Measurements from ENCODE around the gene HNF4A. TPM values are rescaled to one million over a fixed set of nuclear protein-coding genes. Genes with fewer than 3 reads are reported as not detected.

The HNF4A gene
- total RNA-seq, 1 donor: not detected

DNA sequence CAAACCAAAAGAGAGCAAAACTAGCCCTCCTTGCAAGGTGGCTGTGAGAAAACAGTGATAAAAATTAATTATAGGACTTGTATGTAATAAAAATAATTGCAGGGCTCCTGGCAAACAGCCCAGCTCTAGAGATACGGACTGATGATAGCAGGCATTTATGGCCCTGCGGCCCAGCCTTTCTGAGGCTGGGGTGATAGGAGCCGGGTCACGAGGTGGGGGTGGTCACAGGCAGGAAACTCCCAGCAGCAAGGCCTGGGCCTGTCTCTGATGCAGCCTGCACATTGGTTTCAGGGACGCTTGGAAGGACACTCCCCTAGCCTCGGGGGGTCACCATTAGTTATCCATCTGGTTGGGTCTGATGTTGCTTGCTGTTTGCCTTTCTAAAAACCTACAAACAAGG is 101.5 kb downstream of the HNF4A start:
- H3K79me2 ChIP-seq (ENCODE audit: insufficient read depth, low read length): no peaks in the 10 kb centered on the region
- H3K9me3 ChIP-seq (ENCODE audit: low read depth, low read length): no peaks in the 10 kb centered on the region
- H3K27me3 ChIP-seq (ENCODE audit: insufficient read depth, low read length): peaks cover 3% of the 10 kb centered on the region
- no peaks in the 10 kb centered on the region for H3K4me1 ChIP-seq (ENCODE audit: insufficient read depth, low read length)
- H3K4me2 ChIP-seq (ENCODE audit: insufficient read depth, low read length): no peak overlapping the region
- DNase-seq (ENCODE audit: insufficient read length, low spot score, missing footprints): no peak
- no peak overlapping the region for H3K4me3 ChIP-seq (ENCODE audit: insufficient read depth, low read length)
- H2AFZ ChIP-seq (ENCODE audit: low read length): no peak overlapping the region
- no peaks in the 10 kb centered on the region for H4K20me1 ChIP-seq (ENCODE audit: insufficient read depth, low read length)
- H3K36me3 ChIP-seq (ENCODE audit: insufficient read depth, low read length): no peaks in the 10 kb centered on the region
- TF ChIP-seq, protein P1, sequence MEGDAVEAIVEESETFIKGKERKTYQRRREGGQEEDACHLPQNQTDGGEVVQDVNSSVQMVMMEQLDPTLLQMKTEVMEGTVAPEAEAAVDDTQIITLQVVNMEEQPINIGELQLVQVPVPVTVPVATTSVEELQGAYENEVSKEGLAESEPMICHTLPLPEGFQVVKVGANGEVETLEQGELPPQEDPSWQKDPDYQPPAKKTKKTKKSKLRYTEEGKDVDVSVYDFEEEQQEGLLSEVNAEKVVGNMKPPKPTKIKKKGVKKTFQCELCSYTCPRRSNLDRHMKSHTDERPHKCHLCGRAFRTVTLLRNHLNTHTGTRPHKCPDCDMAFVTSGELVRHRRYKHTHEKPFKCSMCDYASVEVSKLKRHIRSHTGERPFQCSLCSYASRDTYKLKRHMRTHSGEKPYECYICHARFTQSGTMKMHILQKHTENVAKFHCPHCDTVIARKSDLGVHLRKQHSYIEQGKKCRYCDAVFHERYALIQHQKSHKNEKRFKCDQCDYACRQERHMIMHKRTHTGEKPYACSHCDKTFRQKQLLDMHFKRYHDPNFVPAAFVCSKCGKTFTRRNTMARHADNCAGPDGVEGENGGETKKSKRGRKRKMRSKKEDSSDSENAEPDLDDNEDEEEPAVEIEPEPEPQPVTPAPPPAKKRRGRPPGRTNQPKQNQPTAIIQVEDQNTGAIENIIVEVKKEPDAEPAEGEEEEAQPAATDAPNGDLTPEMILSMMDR (IDR thresholded peaks at IDR 0.05; ENCODE audit: extremely low read depth, low read depth, low read length): no peak
- H3K27ac ChIP-seq (ENCODE audit: low read depth, low read length): no peak overlapping the region

DNA sequence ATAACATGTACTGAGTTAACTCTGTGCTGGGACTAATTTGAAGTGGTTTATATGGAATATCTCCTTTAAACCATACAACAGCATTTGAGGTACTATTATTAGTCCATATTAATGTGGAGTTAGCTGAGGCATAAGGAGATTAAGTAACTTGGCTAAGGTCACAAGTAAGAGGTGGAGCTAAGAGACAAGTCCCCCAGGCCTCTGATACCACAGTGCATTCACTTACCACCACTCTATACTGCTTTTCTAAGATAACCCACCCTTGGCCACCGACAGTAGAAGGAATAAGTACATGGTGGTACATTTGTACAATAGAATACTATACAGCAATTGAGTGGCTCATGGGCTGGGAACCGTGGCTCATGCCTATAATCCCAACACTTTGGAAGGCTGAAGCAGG is 103.8 kb downstream of the HNF4A start:
- Histone ChIP-seq H3K27ac (ENCODE audit: low read depth, low read length) (no peak overlapping the region), H3K27me3 (ENCODE audit: insufficient read depth, low read length) (no peaks in the 10 kb centered on the region), H3K4me1 (ENCODE audit: insufficient read depth, low read length) (no peaks in the 10 kb centered on the region), H2AFZ (ENCODE audit: low read length) (no peak overlapping the region), H3K4me2 (ENCODE audit: insufficient read depth, low read length) (no peak overlapping the region), H3K9me3 (ENCODE audit: low read depth, low read length) (no peaks in the 10 kb centered on the region), H3K4me3 (ENCODE audit: insufficient read depth, low read length) (no peak overlapping the region), H4K20me1 (ENCODE audit: insufficient read depth, low read length) (no peaks in the 10 kb centered on the region), H3K36me3 (ENCODE audit: insufficient read depth, low read length) (no peaks in the 10 kb centered on the region), H3K79me2 (ENCODE audit: insufficient read depth, low read length) (no peaks in the 10 kb centered on the region)
- TF ChIP-seq, protein P1 (IDR thresholded peaks at IDR 0.05; ENCODE audit: extremely low read depth, low read depth, low read length): no peak
- DNase-seq (ENCODE audit: insufficient read length, low spot score, missing footprints): no peak

DNA sequence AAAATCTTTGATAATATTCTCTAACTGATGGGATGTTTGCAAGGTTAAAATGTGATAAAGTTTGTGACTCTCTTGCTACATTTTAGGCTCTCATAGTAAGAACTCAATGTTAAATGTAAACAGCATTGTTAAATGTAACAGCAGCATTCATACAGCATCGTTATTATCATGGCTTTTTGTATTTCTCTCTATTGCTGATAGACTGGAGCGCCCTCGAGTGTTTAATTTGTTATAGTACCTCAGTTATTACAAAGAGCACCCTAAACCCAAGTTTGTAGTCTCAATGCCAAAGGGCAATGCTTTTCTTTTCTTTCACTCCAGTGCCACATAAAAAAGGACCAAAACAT is 105.3 kb downstream of the HNF4A start:
- no peak overlapping the region for H3K4me2 ChIP-seq (ENCODE audit: insufficient read depth, low read length)
- TF ChIP-seq, protein P1 (IDR thresholded peaks at IDR 0.05; ENCODE audit: extremely low read depth, low read depth, low read length): peak; percentile 65
- H3K4me3 ChIP-seq (ENCODE audit: insufficient read depth, low read length): no peak overlapping the region
- no peak for DNase-seq (ENCODE audit: insufficient read length, low spot score, missing footprints)
- H3K79me2 ChIP-seq (ENCODE audit: insufficient read depth, low read length): no peaks in the 10 kb centered on the region
- no peak overlapping the region for H2AFZ ChIP-seq (ENCODE audit: low read length)
- H3K9me3 ChIP-seq (ENCODE audit: low read depth, low read length): no peaks in the 10 kb centered on the region
- H3K36me3 ChIP-seq (ENCODE audit: insufficient read depth, low read length): no peaks in the 10 kb centered on the region
- H3K27me3 ChIP-seq (ENCODE audit: insufficient read depth, low read length): no peaks in the 10 kb centered on the region
- no peaks in the 10 kb centered on the region for H4K20me1 ChIP-seq (ENCODE audit: insufficient read depth, low read length)
- no peak overlapping the region for H3K27ac ChIP-seq (ENCODE audit: low read depth, low read length)
- no peaks in the 10 kb centered on the region for H3K4me1 ChIP-seq (ENCODE audit: insufficient read depth, low read length)

DNA sequence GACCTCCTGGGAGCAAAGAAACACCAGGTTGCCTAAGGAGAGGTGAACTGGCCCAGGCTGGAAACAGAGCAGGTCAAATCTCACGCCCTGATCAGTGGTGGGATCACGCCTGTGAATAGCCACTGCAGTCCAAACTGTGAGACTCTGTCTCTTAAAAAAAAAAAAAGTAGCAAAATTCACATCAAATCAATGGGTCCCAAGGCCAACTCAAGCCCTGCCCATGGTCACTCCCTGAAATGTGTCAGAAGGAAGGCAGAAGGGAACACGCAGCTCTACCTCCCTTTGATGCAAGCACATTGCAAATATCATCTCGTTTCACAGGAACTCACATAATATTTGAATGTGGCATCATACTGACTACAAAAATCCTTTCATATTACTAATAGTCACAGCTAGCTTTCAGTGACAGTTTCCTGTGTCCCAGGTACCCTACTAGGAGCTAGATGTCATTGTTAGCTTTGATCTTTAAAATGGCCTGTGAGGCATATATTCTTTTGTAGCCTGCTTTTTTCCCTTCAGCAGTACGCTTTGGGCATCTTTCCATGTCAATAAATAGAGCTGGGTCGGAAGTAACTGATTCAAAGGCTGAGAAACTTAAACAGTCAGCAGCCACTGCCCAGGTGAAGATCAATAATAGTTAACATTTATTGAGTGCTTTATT is 105.8 kb downstream of the HNF4A start:
- no peak overlapping the region for H3K4me2 ChIP-seq (ENCODE audit: insufficient read depth, low read length)
- no peak overlapping the region for H3K4me3 ChIP-seq (ENCODE audit: insufficient read depth, low read length)
- no peaks in the 10 kb centered on the region for H3K4me1 ChIP-seq (ENCODE audit: insufficient read depth, low read length)
- no peaks in the 10 kb centered on the region for H3K36me3 ChIP-seq (ENCODE audit: insufficient read depth, low read length)
- H3K27ac ChIP-seq (ENCODE audit: low read depth, low read length): no peak overlapping the region
- H3K9me3 ChIP-seq (ENCODE audit: low read depth, low read length): no peaks in the 10 kb centered on the region
- H3K27me3 ChIP-seq (ENCODE audit: insufficient read depth, low read length): no peaks in the 10 kb centered on the region
- no peak for DNase-seq (ENCODE audit: insufficient read length, low spot score, missing footprints)
- H3K79me2 ChIP-seq (ENCODE audit: insufficient read depth, low read length): no peaks in the 10 kb centered on the region
- no peaks in the 10 kb centered on the region for H4K20me1 ChIP-seq (ENCODE audit: insufficient read depth, low read length)
- TF ChIP-seq, protein P1 (IDR thresholded peaks at IDR 0.05; ENCODE audit: extremely low read depth, low read depth, low read length): no peak
- no peak overlapping the region for H2AFZ ChIP-seq (ENCODE audit: low read length)
